Left lung (tissue), 10 donors: ENCODE data around the gene SEMA6A. TPM values are rescaled to one million over a fixed set of nuclear protein-coding genes. Genes with fewer than 3 reads are reported as not detected.

Source experiments
- ATAC-seq: fragments of 200-7000 bp; cut with Tn5 transposase; one replicate; pipeline ENCODE4 v1.9.1; 2020; ENCODE audit warnings: moderate library complexity
- DNase-seq, 4 donors: peaks; one replicate each; pipeline ENCODE4 v3.0.0-alpha.2; 2013 to 2020
- H3K27ac ChIP-seq, 2 donors: fragments of 200-600 bp; sonication (generic) in 1 of 2; one replicate each; pipeline versions ENCODE4 v1.5.0 to v1.8.0; 2020 to 2021
- H3K27me3 ChIP-seq, 2 donors: fragments of 200-600 bp; sonication (generic) in 1 of 2; one replicate each; pipeline versions ENCODE4 v1.5.0 to v1.8.0; 2020 to 2021
- H3K36me3 ChIP-seq, 2 donors: fragments of 200-600 bp; sonication (generic) in 1 of 2; one replicate each; pipeline versions ENCODE4 v1.5.0 to v1.8.0; 2020 to 2021
- H3K4me1 ChIP-seq, 2 donors: fragments of 200-600 bp; one replicate each; pipeline ENCODE4 v1.8.0; 2021
- H3K4me3 ChIP-seq, 2 donors: fragments of 200-600 bp; sonication (generic) in 1 of 2; one replicate each; pipeline versions ENCODE4 v1.5.0 to v1.8.0; 2020 to 2021; ENCODE audit warnings: mild to moderate bottlenecking in 1 of 2
- H3K9me3 ChIP-seq, 2 donors: fragments of 200-600 bp; sonication (generic) in 1 of 2; one replicate each; pipeline versions ENCODE4 v1.5.0 to v1.8.0; 2020 to 2021
- intact Hi-C, 2 donors: fragments of 100-400 bp; cut with DNase I; formaldehyde crosslinking; loops; one replicate each; pipeline versions ENCODE4 v1.11.2 to v1.14.2; 2022
- polyA plus RNA-seq, 6 donors: library from polyadenylated mRNA; unstranded; fragments of 120-200 nt; gene quantifications; one replicate each; pipeline ENCODE4 v1.2.1, GENCODE V29; 2013; ENCODE audit not compliant: insufficient read length in 6 of 6
- total RNA-seq, 2 donors: library from RNA; stranded (reverse); fragmentation: NEBNext Ultra II Directional; extraction: Animal tissue kit (Norgen Biotek cat#: 25700); gene quantifications; one replicate each; pipeline ENCODE4 v1.2.1, GENCODE V29; 2021
- TF ChIP-seq, protein P1 (sequence below), 2 donors: fragments of 200-600 bp; sonication (generic) in 1 of 2; IDR thresholded peaks; one replicate each; pipeline versions ENCODE4 v1.5.0 to v1.8.0; 2021; ENCODE audit warnings: antibody characterized with exemption in 2 of 2
- donor health status: DM: no; HTN: yes; CAD: no.
- donor health status: DM: no; HTN: no; CAD: no.

SEMA6A gene
- total and polyA plus RNA-seq, 8 donors = 15.3 to 45.8 (median 39.6) TPM

DNA sequence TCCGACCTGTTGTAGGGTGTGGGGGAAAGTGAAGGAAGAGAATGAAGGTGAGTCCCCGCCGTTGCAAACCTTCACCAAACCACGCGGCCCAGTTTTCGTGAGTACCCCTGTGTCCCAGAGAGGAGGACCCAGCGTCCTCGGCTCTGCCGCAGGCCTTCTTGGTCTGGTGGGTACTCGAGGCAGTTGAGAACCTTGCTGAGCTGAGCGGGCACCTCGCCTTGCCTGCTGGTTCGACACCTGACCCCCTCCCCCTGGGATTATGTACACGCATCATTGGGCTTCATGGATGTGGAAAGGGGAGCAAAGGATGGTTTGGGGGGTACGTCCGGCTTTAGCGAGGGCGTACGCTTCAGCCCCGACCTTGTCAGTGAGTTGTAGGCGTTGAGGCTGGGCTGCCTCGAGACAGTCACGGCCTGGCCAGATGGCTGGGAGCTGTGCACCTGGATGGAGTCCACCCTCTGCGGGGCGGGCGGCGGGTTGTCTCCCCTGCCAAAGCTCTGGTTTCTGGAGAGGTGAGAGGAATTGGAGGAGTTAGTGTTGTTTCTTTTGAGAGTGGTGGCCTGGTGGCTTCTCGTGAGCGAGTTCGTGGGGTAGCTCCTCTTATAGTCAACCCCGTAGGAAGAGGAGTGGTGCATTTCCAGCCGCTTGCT lies 128.1 kb downstream of the SEMA6A start:
- Histone ChIP-seq H3K27me3 (no peaks in the 10 kb centered on the region), H3K4me1 (no peaks in the 10 kb centered on the region), H3K9me3 (no peaks in the 10 kb centered on the region), H3K36me3 (peaks cover 0 to 26% of the 10 kb centered on the region in 2 donors), H3K4me3 (no peak overlapping the region), H3K27ac (no peak overlapping the region)
- intact Hi-C loops = no loop called here
- DNase-seq (peak in 1 of 4 donors; percentile 53), ATAC-seq (no peak)
- TF ChIP-seq, protein P1, sequence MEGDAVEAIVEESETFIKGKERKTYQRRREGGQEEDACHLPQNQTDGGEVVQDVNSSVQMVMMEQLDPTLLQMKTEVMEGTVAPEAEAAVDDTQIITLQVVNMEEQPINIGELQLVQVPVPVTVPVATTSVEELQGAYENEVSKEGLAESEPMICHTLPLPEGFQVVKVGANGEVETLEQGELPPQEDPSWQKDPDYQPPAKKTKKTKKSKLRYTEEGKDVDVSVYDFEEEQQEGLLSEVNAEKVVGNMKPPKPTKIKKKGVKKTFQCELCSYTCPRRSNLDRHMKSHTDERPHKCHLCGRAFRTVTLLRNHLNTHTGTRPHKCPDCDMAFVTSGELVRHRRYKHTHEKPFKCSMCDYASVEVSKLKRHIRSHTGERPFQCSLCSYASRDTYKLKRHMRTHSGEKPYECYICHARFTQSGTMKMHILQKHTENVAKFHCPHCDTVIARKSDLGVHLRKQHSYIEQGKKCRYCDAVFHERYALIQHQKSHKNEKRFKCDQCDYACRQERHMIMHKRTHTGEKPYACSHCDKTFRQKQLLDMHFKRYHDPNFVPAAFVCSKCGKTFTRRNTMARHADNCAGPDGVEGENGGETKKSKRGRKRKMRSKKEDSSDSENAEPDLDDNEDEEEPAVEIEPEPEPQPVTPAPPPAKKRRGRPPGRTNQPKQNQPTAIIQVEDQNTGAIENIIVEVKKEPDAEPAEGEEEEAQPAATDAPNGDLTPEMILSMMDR (IDR thresholded peaks at IDR 0.05) = no peak

DNA sequence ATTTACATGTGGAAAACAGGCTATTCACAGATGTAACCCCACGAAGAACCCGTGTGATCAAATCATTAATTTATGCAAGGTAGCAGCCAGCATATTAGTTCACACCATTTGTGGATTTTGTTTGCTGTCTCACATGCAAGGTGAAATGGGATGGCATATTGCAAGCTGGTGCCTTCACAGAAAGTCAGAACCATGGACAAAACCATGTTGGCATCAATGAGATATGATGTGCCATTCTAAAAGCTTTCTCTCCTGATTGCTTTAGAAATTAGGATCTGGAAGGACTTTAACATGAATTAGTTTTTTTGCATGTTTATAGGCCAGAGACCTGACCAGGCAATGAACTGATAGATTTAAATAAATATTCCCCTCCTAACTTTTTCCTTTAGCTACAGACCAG lies 129.3 kb downstream of the SEMA6A start:
- H3K4me3 ChIP-seq = no peak overlapping the region
- TF ChIP-seq, protein P1 (IDR thresholded peaks at IDR 0.05) = no peak
- intact Hi-C loops = no loop called here
- H3K27ac ChIP-seq = no peak overlapping the region
- H3K4me1 ChIP-seq = no peaks in the 10 kb centered on the region
- DNase-seq (no peak), ATAC-seq (no peak)
- no peaks in the 10 kb centered on the region for H3K9me3 ChIP-seq
- H3K36me3 ChIP-seq = peaks cover 0 to 23% of the 10 kb centered on the region in 2 donors
- no peaks in the 10 kb centered on the region for H3K27me3 ChIP-seq

DNA sequence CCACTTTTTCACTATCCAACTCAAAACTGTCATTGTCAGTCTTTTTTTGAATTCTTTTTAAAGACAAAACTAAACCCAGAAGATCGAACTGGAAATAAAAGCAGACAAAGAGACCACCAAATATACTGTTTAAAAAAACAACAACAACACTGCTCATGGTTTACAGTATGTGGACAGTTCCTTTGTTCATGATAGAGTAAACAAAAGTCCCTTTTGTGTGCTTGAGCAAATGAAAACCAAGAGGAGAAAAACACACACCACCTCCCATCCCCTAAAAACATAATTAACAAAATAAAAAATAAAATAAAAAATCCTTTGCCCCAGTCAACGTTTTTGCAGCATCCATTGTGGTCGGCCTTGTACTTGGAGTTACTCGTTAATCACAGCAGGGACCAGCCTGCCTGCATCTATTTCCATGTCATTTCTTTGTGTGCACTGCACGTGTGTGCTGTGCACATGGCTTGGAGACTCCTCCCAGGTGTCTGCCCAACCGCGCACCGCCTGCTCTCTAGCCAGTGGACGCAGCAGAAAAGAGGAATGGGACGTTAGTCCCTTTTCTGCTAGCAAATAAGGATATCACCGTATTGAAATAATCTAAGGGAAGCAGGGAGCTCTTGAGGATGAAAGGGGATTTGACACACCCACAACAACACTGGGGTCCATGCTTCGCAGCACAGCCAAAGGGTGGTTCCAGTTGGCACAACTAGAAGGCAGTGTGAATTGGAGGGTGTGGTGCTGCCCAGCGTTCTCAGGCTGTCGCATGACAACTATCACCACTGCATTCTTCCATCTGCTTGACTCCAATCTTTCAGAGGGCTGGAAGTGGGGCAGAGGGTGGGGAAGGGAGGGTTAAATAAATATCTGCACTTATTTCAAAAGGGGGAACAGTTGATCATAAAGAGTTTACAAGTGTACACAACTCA lies 130.0 kb downstream of the SEMA6A start:
- H3K27me3 ChIP-seq = no peaks in the 10 kb centered on the region
- peaks cover 0 to 23% of the 10 kb centered on the region in 2 donors for H3K36me3 ChIP-seq
- DNase-seq = peak in 1 of 4 donors; percentile 59
- no peaks in the 10 kb centered on the region for H3K9me3 ChIP-seq
- H3K4me3 ChIP-seq = no peak overlapping the region
- no peak for ATAC-seq
- intact Hi-C loops = no loop called here
- TF ChIP-seq, protein P1 (IDR thresholded peaks at IDR 0.05) = no peak
- H3K27ac ChIP-seq = no peak overlapping the region
- H3K4me1 ChIP-seq = no peaks in the 10 kb centered on the region

DNA sequence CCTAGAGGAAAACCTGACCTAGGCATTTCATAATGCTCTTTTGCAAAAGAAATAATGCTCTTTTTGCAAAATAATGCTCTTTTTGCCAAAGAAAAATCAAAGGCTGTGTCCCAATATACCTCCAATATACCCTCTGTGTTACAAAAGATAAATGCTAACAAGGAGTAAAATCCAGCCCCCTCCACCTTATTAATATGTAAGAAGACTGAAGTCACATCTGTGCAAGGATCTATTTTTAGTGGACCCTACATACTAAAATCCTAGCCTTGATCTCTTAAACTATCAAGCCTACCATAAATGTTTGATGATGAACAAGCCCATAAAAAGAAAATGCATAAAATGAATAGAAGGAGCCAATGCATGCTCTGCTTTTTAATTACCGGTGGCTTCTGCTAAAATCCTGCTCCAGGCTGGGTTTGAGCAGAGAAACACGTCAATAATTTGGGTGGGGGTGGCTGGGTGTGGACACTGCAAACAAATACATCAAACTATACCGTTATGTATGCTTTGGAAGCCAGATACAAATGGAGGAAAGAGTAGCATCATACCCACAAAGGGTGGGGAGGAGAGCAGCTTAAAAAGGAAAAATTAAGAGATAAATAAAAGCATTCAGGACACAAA lies 131.6 kb downstream of the SEMA6A start:
- H3K9me3 ChIP-seq = no peaks in the 10 kb centered on the region
- no peaks in the 10 kb centered on the region for H3K4me1 ChIP-seq
- peaks cover 0 to 21% of the 10 kb centered on the region in 2 donors for H3K36me3 ChIP-seq
- TF ChIP-seq, protein P1 (IDR thresholded peaks at IDR 0.05) = no peak
- DNase-seq (no peak), ATAC-seq (no peak)
- no peaks in the 10 kb centered on the region for H3K27me3 ChIP-seq
- H3K27ac ChIP-seq = no peak overlapping the region
- intact Hi-C loops = no loop called here
- no peak overlapping the region for H3K4me3 ChIP-seq

DNA sequence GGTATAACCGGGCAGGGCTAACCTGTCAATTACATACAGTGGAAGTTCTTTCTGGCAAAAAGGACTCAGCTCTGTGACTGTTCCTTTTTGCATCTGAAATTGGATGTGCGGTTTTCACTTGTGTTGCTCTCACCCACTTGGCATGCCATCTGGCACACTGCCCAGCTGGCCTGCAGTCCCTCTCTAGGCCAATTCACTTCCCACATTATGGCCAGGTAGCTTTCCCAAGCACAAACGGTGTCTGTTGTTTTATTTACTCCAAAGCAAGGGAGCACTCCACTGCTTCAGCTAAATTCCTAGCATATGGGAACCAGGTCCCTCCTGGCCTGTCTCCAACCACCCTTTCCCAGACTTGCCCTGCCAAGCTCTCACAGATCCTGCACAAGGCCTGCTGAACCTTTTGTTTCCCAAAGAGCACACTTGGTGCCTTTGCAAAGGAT lies 132.5 kb downstream of the SEMA6A start:
- Histone ChIP-seq H3K9me3 (no peaks in the 10 kb centered on the region), H3K27ac (no peak overlapping the region), H3K4me1 (no peaks in the 10 kb centered on the region), H3K36me3 (peaks cover 0 to 12% of the 10 kb centered on the region in 2 donors), H3K4me3 (no peak overlapping the region), H3K27me3 (no peaks in the 10 kb centered on the region)
- TF ChIP-seq, protein P1 (IDR thresholded peaks at IDR 0.05) = no peak
- ATAC-seq (peak; percentile 56), DNase-seq (peak in 3 of 4 donors; percentile 5 to 60 (median 34))
- intact Hi-C loops = no loop called here
